HepG2 (cell line): ENCODE data around the gene POC1B.

ENCODE experiments used
- EP300 ChIP-seq, 3 experiments: sonication (generic) in 1 of 3; formaldehyde crosslinking in 1 of 3; IDR thresholded peaks; 2 replicates each; pipeline versions ENCODE4 v1.5.1 to v1.6.1; 2011 to 2020; ENCODE audit warnings: low read depth in 2 of 3, low read length in 2 of 3, borderline replicate concordance in 1 of 3, improper control_type of control experiment in 1 of 3, mild to moderate bottlenecking in 1 of 3, missing genetic modification reagents in 1 of 3, moderate library complexity in 1 of 3
- FOXM1 ChIP-seq: sonication (generic); formaldehyde crosslinking; IDR thresholded peaks from 2 replicates; pipeline ENCODE4 v1.5.0; 2020; ENCODE audit warnings: missing genetic modification reagents
- KAT2B ChIP-seq: fragments of 150-350 bp; IDR thresholded peaks from 2 replicates; pipeline ENCODE4 v1.6.1; 2014; ENCODE audit warnings: low read depth, low read length, borderline replicate concordance
- KLF11 ChIP-seq: IDR thresholded peaks from 2 replicates; pipeline ENCODE4 v1.6.1; 2016; ENCODE audit warnings: missing compliant biosample characterization
- NFATC3 ChIP-seq: sonication (generic); formaldehyde crosslinking; IDR thresholded peaks from 2 replicates; pipeline ENCODE4 v1.5.1; 2020; ENCODE audit warnings: mild to moderate bottlenecking, missing genetic modification reagents
- RNF2 ChIP-seq: fragments of 450-650 bp; conservative IDR thresholded peaks from 2 replicates; pipeline ENCODE4 v1.6.1; 2016; ENCODE audit warnings: low read depth
- ZBTB1 ChIP-seq: sonication (generic); formaldehyde crosslinking; IDR thresholded peaks from 2 replicates; pipeline ENCODE4 v1.4.0; 2020; ENCODE audit warnings: missing genetic modification reagents, borderline replicate concordance
- ZBTB42 ChIP-seq: sonication (generic); formaldehyde crosslinking; IDR thresholded peaks from 2 replicates; pipeline ENCODE4 v1.5.0; 2020; ENCODE audit warnings: mild to moderate bottlenecking, missing genetic modification reagents
- ZC3H13 ChIP-seq: sonication (generic); formaldehyde crosslinking; IDR thresholded peaks from 2 replicates; pipeline ENCODE4 v1.8.1; 2023; ENCODE audit warnings: mild to moderate bottlenecking, missing genetic modification reagents, moderate library complexity
- ZNF235 ChIP-seq: sonication (generic); formaldehyde crosslinking; IDR thresholded peaks from 2 replicates; pipeline ENCODE4 v1.8.1; 2023; ENCODE audit warnings: mild to moderate bottlenecking, missing genetic modification reagents, borderline replicate concordance
- TF ChIP-seq, protein P1 (sequence below): sonication (generic); formaldehyde crosslinking; IDR thresholded peaks from 2 replicates; pipeline ENCODE4 v1.5.0; 2020; ENCODE audit warnings: mild to moderate bottlenecking, missing genetic modification reagents, moderate library complexity
- TF ChIP-seq, protein P2 (sequence below): sonication (generic); formaldehyde crosslinking; IDR thresholded peaks from 2 replicates; pipeline ENCODE4 v1.9.0; 2021; ENCODE audit warnings: missing genetic modification reagents, borderline replicate concordance
- TF ChIP-seq, protein P3 (sequence below): sonication (generic); formaldehyde crosslinking; IDR thresholded peaks from one replicate; pipeline ENCODE4 v1.5.1; 2020; ENCODE audit warnings: mild to moderate bottlenecking, missing genetic modification reagents; ENCODE audit errors: not compliant biosample characterization

- no peak for TF ChIP-seq NFATC3 (CRISPR knock-in tag)
- TF ChIP-seq, protein P1, sequence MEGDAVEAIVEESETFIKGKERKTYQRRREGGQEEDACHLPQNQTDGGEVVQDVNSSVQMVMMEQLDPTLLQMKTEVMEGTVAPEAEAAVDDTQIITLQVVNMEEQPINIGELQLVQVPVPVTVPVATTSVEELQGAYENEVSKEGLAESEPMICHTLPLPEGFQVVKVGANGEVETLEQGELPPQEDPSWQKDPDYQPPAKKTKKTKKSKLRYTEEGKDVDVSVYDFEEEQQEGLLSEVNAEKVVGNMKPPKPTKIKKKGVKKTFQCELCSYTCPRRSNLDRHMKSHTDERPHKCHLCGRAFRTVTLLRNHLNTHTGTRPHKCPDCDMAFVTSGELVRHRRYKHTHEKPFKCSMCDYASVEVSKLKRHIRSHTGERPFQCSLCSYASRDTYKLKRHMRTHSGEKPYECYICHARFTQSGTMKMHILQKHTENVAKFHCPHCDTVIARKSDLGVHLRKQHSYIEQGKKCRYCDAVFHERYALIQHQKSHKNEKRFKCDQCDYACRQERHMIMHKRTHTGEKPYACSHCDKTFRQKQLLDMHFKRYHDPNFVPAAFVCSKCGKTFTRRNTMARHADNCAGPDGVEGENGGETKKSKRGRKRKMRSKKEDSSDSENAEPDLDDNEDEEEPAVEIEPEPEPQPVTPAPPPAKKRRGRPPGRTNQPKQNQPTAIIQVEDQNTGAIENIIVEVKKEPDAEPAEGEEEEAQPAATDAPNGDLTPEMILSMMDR (CRISPR knock-in tag), result no peak
- TF ChIP-seq ZBTB1 (CRISPR knock-in tag), result no peak
- no peak for TF ChIP-seq FOXM1 (CRISPR knock-in tag)
- TF ChIP-seq, protein P2, sequence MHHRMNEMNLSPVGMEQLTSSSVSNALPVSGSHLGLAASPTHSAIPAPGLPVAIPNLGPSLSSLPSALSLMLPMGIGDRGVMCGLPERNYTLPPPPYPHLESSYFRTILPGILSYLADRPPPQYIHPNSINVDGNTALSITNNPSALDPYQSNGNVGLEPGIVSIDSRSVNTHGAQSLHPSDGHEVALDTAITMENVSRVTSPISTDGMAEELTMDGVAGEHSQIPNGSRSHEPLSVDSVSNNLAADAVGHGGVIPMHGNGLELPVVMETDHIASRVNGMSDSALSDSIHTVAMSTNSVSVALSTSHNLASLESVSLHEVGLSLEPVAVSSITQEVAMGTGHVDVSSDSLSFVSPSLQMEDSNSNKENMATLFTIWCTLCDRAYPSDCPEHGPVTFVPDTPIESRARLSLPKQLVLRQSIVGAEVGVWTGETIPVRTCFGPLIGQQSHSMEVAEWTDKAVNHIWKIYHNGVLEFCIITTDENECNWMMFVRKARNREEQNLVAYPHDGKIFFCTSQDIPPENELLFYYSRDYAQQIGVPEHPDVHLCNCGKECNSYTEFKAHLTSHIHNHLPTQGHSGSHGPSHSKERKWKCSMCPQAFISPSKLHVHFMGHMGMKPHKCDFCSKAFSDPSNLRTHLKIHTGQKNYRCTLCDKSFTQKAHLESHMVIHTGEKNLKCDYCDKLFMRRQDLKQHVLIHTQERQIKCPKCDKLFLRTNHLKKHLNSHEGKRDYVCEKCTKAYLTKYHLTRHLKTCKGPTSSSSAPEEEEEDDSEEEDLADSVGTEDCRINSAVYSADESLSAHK (CRISPR knock-in tag), result no peak
- no peak for TF ChIP-seq KLF11 (CRISPR knock-in tag)
- no peak for TF ChIP-seq RNF2
- TF ChIP-seq ZNF235, result no peak
- TF ChIP-seq KAT2B, result no peak
- no peak for TF ChIP-seq EP300 (IDR thresholded peaks at IDR 0.05; ENCODE audit: low read depth in 2 of 2, low read length in 2 of 2)
- TF ChIP-seq EP300 (CRISPR knock-in tag; IDR thresholded peaks at IDR 0.05; ENCODE audit: borderline replicate concordance), result no peak
- no peak for TF ChIP-seq ZC3H13
- no peak for TF ChIP-seq ZBTB42 (CRISPR knock-in tag)
- TF ChIP-seq, protein P3, sequence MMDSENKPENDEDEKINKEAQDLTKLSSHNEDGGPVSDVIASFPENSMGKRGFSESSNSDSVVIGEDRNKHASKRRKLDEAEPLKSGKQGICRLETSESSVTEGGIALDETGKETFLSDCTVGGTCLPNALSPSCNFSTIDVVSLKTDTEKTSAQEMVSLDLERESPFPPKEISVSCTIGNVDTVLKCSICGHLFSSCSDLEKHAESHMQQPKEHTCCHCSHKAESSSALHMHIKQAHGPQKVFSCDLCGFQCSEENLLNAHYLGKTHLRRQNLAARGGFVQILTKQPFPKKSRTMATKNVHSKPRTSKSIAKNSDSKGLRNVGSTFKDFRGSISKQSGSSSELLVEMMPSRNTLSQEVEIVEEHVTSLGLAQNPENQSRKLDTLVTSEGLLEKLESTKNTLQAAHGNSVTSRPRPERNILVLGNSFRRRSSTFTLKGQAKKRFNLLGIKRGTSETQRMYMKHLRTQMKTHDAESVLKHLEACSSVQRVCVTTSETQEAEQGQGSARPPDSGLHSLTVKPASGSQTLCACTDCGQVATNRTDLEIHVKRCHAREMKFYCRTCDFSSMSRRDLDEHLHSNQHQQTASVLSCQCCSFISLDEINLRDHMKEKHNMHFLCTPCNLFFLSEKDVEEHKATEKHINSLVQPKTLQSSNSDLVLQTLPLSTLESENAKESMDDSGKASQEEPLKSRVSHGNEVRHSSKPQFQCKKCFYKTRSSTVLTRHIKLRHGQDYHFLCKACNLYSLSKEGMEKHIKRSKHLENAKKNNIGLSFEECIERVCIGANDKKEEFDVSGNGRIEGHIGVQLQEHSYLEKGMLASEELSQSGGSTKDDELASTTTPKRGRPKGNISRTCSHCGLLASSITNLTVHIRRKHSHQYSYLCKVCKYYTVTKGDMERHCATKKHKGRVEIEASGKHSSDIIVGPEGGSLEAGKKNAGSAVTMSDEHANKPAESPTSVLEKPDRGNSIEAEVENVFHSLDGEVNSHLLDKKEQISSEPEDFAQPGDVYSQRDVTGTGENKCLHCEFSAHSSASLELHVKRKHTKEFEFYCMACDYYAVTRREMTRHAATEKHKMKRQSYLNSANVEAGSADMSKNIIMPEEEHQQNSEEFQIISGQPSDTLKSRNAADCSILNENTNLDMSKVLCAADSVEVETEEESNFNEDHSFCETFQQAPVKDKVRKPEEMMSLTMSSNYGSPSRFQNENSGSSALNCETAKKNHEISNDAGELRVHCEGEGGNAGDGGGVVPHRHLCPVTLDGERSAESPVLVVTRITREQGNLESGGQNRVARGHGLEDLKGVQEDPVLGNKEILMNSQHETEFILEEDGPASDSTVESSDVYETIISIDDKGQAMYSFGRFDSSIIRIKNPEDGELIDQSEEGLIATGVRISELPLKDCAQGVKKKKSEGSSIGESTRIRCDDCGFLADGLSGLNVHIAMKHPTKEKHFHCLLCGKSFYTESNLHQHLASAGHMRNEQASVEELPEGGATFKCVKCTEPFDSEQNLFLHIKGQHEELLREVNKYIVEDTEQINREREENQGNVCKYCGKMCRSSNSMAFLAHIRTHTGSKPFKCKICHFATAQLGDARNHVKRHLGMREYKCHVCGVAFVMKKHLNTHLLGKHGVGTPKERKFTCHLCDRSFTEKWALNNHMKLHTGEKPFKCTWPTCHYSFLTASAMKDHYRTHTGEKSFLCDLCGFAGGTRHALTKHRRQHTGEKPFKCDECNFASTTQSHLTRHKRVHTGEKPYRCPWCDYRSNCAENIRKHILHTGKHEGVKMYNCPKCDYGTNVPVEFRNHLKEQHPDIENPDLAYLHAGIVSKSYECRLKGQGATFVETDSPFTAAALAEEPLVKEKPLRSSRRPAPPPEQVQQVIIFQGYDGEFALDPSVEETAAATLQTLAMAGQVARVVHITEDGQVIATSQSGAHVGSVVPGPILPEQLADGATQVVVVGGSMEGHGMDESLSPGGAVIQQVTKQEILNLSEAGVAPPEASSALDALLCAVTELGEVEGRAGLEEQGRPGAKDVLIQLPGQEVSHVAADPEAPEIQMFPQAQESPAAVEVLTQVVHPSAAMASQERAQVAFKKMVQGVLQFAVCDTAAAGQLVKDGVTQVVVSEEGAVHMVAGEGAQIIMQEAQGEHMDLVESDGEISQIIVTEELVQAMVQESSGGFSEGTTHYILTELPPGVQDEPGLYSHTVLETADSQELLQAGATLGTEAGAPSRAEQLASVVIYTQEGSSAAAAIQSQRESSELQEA (CRISPR knock-in tag), result no peak
Measured at GRCh38 chr12:89552376-89552775, 26.5 kb upstream of the POC1B start.
